Stimulated activated CD8-positive, alpha-beta memory T cell treated with anti-CD3 and anti-CD28 coated beads, Interleukin-12 subunit alpha, Interleukin-12 subunit beta, amount 100 ng/mL, for 24 hours (primary cell): ENCODE measurements around the gene ADNP2.
"Not testable (repeated sequence)": the region's sequence is repeated elsewhere in the genome, so short reads cannot be mapped to it uniquely, and the experiment has no call there.

Source experiments
- DNase-seq: peaks from one replicate; pipeline ENCODE4 v3.0.0-alpha.2; 2020; ENCODE audit errors: extremely low read depth

ADNP2 gene

DNA sequence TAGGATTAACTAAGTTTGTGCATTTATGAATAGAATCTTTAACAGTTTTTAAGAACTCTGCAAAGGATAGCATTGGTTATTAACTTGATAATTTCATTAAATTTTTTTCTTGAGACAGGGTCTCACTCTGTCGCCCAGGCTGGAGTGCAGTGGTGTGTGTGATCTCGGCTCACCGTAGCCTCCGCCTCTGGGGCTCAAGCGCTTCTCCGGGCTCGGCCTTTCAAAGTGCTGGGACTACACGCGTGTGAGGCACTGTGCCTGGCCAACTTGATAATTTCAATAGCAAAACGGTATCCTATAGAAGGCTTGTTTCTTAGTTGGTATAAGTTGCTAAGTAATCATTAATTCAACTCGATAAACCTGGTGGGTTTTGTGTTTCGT is 38.0 kb downstream of the ADNP2 start:
- no peak for DNase-seq

DNA sequence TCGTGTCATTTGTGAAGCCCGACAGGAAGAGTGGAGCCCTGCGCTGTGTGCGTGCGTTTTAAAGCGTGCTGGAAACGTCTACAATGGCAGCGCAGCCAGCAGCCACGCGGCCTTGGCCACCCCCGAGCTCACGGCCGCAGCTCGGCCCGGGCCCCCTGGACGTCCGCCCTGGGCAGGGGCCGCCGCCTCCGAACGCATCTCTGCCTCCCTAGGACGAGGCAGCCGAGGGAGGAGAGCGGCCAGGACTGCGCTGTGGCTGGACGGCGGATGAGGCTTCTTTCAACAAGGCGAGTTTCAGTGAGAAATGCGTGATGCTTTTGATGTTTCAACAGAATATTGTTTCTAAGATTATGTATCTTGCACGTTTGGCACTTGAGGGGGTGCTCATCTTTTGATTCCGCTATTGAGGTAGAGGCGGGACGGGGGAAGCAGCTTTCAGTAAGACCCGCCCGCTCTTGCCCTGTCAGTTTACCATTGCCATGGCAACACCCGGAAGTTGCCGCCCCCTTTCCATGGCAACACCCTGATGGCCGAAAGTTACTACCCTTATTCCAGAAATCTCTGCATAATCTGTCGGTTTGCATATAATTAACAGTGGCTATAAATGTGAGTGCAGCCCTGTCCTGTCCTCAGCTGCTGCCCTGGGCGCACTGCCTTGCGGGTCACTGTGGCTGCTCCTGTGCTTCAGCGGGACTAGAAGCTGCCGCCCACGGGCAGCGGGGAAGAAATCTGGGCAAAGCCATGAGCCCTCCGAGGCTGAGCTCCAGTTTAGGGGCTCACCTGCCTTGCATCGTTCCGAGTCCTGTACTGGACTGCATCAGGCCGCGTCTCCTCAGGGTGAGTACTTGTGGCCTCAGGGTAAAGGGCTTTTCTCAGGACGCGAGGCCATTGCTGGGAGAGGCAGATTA is 38.6 kb downstream of the ADNP2 start:
- peak; percentile 56 for DNase-seq

DNA sequence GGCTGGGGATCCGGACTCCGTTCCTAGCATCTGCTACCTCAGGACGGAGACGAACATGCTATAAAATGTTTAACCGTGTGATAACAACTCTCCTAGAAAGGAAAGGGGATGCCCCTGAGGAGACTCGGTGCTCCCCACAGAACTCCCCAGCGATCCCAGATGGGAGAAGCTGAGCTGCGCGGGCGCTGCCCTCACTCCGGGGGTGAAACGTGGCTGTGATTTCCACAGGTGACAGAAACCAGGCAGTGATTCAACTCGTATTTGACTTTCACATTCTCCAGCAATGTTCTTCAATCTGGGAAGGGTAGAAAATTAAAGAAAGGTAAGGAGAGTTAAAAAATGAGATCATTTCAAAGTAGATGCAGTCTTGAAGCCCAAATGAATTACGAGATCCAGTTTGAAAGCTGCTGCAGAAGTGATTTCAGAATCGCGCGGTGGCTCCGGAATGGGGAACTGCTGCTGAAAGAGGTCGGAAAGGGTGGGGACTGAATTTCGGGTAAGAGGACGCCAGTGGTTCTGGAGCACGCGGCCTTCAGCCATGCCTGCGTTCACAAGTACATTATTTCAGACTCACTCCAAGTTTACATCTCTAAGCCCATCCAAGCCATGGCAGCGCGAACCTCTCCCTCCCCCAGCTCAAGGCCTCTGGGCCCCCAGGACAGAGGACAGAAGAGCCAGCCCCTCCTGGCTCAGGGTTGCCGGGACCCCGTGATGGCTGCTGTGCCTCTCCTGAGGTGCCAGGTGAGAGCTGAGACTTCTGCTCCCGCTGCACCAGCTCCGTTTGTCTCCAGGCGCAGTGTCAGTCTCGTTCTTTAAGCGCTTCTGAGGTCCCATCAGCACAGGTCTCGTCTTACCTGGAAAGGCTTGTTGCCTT is 39.5 kb downstream of the ADNP2 start:
- DNase-seq, result no peak

DNA sequence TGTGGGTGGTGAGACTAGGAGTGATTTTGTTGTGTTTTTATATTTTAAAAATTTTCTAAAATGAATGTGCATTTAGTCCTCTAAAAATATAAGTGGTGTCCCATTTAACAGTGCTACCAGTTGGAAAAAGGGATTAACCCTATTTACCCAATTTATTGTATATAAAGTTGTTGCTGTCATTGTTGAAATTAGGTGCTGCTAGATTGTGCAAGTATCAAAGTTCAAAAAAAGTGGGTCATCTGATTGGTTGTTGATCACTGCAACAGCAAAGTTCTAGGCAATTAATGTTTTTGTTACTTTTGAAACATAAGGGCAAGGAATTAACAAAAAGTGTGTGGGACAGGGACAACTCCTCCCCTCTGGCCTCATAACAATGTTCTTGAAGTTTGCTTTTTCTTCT is 40.6 kb downstream of the ADNP2 start:
- DNase-seq, result no peak

DNA sequence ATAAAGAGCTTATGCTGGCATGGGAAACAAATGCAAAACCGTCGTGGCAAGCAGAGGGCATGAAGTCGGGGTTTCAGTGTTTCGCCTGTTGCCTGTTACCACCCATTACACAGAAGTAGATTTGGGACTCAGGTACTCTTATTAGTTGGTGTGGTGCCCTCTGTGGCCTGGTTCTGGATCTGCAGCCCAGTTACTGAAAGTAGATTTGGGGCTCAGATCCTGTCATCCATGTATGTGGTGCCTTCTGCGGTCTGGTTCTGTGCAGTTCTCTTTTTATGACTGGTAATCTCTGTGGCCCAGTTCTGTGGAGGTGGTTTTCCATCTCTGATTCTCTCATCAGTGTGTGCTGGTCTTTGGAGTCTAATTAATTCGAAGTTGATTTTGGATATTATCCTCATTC is 45.2 kb downstream of the ADNP2 start:
- no peak for DNase-seq

DNA sequence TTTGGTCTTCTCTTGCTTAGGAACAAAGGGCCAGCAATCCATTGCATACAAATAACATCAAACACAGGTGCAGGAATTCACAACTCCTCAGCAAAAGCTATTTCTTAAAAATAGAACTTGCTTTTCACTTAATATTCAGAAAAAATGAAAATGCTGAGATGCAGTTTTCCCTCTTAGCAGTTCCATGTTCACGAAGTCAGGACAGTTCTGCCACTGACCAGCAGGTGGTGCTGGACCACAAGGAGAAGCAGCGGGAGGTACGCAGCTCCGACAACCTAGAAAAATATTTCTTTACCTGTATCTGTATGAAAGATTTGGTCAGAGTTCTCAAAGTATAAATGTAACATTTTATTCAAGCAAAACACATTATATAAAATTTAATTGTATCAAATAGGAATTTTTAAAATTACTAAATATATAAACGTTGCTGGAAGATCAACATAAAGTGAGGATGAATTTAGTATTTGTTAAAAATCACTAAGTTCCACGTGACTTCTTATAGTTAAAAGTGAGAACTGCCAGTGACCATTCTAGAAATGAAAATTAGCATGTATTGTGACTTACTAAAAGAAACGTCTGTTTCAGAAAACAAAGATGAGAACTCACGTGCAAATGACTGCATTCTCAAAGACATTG is 48.8 kb downstream of the ADNP2 start:
- DNase-seq, result peak; percentile 49

DNA sequence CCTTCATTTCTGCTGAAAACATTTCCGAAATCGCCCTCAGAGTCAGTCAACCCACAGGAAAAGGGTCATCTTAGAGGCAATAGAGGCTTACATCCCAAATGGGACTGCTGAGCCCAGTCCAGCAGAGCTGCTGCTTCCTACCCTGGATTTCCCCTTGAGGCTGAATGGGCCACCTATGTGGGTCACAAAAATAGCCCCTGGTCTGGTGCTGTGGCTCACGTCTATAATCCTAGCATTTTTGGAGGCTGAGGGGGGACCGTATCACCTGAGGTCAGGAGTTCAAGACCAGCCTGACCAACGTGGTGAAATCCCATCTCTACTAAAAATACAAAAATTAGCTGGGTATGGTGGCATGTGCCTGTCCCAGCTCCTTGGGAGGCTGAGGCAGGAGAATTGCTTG is 49.3 kb downstream of the ADNP2 start:
- DNase-seq, result no peak

DNA sequence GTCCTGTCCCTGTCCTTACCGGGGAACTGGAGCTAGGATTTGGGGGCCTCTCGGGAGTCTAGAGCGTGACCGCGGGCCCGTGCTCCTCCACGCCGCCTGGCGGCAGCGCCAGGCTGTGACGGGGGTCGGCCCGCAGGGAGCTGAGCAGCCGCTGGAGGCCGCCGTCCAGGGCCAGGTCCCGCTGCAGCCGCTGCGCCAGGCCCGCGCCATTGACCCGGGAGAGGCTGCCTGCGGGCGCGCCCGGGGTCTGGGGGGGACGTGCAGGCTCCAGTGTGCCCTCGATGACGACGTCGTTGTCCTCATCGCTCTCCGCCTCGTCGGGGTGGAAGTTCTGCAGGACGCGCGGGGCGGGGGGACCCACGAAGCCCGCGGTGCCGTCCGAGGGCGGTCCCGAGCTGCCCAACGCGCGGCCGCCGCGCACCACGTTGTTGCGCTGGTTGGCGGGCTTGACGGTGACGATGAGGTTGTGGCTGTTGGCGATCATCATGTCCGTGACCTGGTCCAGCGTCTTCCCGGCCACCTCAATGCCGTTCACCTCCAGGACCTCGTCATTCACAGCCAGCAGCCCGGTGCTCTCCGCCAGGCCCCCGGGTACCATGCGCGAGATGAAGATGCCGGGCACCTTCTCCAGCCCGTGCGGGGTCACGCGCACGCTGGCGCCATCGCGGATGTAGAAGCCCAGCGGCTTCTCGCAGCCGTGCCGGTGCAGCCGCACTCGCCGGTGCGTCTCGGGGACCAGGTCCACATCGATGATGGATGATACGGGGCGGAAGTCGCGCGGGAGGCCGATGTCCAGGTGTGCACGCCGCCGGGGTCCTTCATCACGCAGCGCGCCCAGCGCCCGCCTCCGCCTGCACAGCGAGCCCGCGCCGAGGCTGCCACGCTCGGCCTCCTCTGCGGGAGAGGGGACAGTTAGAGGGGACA is 50.9 kb downstream of the ADNP2 start:
- no peak for DNase-seq

DNA sequence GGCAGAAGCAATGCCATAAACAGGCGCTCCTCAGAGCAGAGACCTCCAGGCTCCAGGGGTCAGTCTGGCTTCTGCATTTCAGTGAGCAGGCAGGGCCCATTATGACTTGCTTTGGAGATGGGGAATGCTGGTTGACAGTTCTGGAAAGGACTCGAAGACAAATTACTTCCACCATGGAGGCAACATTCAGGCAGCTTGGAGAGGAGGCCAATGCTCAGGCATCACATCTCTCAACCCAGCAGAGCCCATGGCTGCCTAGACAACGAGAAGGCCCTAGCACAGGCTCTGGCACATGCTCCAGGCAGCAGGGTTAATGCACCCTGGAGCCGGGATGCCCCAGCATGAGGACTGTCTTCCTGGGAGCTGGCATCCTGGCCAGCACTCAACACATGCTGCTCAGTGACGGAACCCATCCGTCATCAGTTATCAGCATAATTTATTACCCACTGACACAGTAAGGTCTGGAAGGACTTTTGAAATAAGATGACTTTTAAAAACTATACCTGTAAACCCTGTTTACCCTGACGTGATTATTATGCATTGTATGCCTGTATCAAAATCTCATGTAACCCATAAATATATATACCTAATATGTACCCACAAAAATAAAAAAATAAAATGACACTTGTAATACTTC is 52.8 kb downstream of the ADNP2 start:
- no peak for DNase-seq

DNA sequence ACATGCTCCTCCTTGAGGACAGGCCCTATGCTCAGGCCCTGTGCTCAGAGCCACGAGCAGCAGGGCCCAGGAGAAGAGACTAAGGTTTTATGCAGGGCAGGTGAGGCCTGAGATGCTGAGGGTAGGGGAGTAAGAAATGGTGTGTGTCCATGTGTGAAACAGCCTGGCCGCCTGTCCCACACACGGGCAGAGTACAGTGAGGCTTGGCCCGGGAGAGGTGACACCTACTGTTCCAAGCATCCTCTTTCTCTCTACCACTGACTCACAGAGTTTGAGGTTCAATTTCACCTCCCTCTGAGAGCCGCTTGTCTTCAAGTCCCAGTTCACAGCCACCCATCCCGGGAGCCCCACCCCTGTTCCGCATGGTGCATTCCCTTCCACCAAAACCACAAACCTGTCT is 54.1 kb downstream of the ADNP2 start:
- no peak for DNase-seq

DNA sequence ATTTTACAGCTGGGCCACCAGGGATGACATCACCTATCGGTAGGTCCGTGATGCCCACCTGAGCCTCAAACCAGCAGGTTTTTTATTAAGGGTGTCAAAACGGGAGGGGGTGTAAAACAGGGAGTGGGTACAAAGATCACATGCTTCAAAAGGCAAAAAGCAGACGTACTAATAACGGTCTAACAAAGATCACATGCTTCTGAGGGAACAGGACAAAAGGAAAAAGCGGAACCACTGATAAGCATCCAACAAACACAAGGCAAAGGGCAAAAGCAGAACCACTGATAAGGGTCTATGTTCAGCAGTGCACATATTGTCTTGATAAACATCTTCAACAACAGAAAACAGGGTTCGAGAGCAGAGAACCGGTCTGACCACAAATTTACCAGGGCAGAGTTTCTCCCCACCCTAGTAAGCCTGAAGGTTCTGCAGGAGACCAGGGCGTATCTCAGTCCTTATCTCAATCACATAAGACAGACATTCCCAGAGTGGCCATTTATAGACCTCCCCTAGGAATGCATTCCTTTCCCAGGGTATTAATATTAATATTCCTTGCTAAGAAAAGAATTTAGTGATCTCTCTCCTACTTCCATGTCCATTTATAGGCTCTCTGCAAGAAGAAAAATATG is 55.8 kb downstream of the ADNP2 start:
- not testable (repeated sequence) for DNase-seq

DNA sequence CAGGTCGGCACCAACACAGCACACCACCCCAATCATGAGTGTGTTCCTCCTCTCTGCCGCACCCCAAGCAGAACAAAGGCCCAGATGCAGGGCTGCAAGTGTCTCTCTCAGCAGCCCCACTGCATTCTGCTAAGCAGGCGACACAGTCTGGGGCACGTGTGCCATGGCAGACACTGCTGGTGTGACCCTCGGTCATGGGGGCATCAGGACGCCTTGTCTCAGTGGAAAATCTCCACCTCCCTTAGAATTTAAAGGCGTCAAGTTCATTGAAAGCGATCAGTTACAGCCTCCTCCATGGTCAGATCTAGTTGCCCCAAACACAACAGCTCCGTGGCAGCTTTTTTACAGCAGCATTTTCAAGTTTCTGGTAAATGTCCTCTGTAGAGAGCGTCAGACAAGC is 57.2 kb downstream of the ADNP2 start:
- DNase-seq, result no peak

DNA sequence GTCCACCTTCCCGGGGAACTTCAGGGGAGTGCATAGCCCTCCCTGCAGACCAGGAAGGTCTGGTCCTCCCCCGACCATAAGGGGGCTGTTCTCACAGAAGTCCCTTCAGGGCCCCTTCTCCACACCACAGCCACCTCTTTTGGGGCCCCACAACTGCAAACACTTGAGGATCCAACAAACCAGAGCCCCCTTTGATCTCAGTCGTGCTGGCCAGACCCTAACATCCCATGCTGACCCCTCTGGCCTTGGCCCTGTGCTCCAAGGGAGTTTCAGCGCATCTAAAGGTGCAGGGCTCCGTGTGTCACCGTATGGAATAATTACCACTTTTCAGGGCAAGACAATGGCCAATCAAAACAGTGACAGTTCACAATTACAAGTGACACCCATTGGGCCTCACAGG is 57.7 kb downstream of the ADNP2 start:
- DNase-seq, result no peak

DNA sequence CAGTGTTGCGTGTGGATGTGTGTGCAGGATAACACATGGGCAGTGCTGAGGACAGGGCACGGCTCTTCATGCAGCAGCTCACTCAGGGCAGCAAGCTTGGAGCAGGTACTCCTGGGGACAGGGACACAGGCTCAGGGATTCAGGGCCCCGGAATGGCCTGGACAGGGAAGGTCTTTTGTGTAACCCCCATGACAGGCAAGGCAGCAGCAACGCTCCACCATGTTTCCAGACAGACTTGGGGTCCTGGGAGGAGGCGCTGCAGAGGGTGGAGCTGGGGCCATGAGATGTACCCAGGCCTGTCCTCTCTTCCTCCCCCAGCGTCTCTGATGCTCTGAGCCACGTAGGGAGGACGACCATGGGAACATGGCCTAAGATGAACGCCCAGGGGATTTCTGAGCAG is 58.3 kb downstream of the ADNP2 start:
- DNase-seq, result no peak

DNA sequence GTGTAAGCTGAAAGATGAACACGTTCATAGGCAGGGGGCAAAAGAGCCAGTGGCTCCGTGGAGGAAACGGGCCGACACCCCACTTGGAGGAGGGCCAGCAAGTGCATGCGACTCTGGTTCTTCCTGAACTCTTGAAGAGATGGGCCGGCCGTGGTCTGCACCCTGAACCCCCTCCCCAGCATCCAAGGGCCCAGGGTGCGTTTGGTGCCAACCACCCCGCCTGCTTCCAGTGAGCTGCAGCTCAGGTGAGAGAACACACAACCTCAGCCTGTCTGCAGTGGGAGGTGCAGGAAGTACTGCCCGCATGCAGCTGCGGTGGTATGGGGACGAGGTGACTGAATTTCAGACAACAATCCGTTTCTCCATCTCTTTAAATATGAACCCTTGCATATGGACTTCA is 58.9 kb downstream of the ADNP2 start:
- no peak for DNase-seq

DNA sequence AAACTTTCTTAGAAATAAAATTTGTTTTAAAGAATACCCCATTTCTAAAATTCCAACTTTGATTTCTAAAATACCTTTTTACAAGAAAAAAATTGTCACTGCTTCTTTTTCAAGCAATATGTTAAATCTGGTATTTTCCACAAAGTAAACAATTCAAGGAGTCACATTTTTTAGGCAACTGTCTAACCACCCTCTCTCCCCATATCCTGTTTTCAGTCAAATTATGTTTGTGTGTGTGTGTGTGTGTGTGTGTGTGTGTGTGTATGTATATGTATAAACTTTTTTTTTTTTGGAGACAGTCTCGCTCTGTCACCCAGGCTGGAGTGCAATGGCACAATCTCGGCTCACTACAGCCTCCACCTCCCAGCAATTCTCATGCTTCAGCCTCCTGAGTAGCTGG is 59.3 kb downstream of the ADNP2 start:
- DNase-seq, result no peak

DNA sequence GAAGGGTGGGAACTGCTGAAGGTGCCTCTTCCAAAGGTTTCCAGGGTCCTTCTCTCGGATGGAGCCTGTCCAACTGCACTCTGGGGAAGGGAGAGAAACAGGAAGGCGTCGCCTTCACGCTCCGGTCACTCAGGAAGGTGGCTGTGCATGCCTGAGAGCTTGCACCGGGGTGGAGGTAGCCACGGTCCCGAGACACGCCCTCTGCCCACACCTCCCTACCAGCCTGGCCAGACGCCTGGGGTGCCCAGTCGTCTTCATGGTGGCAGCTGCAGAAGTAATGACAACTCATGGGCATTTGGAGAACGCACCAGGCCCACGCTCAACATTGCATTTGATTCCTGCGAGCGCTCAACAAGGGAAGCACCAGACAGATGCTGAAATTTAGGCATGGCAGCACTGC is 59.9 kb downstream of the ADNP2 start:
- DNase-seq, result no peak

DNA sequence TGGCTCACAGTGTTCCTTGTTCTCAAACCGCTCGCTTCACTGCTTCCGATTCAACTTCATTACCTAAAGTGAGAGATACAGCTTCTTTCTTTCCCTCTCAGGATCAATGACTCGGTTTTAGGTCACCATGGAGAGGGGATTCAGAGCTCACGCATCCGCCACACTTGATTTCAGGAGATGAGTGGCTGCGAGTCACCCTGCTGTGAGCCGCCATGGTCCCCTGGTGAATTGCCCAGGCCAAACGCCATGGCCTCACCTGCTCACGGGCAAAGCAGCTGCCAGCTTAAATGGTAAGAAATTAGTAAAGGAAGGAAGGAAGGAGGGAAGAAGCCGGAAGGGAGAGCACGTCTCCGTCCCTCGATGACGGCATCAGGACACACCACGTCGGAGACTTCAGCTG is 60.5 kb downstream of the ADNP2 start:
- DNase-seq, result no peak

DNA sequence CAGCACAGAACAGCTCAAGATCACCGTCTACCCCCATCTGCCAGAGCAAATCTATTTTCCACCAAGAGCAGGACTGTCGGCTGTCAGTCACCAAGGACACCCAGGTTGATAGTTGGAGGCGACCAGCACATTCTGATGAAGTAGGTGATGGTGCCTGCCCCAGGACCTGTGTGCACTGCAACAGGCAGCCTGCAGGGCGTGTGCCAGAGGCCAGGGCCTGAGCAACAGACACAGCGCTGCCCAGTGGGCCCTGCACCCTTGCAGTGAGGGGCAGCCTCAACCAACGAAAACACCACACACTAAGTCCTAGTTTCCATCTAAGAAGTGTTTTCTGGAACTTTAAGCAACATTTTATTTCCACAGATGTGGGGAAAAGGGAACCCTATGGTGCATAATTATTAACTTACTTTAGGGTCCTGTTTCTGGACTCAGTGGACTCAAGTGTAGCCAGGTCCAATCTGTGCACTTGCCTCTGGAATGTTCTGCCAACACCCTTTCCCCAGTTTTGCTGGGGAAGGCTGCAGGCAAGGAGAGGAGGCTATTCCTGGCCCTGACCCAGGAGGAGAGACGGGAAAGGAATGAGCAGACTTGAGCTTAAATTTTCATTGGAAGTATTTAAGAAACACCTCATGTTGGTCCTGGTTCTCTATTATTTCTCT is 61.5 kb downstream of the ADNP2 start:
- DNase-seq, result no peak
